HG03039 (cell line): ENCODE results near the gene JADE2.
"Not testable (repeated sequence)": the region's sequence is repeated elsewhere in the genome, so short reads cannot be mapped to it uniquely, and the experiment has no call there.

Experiments used
- ATAC-seq: cut with Tn5 transposase; IDR thresholded peaks from one replicate; pipeline ENCODE4 v1.9.1; 2021; ENCODE audit warnings: mild to moderate bottlenecking, moderate library complexity; ENCODE audit not compliant: unreplicated experiment

Gene JADE2

DNA sequence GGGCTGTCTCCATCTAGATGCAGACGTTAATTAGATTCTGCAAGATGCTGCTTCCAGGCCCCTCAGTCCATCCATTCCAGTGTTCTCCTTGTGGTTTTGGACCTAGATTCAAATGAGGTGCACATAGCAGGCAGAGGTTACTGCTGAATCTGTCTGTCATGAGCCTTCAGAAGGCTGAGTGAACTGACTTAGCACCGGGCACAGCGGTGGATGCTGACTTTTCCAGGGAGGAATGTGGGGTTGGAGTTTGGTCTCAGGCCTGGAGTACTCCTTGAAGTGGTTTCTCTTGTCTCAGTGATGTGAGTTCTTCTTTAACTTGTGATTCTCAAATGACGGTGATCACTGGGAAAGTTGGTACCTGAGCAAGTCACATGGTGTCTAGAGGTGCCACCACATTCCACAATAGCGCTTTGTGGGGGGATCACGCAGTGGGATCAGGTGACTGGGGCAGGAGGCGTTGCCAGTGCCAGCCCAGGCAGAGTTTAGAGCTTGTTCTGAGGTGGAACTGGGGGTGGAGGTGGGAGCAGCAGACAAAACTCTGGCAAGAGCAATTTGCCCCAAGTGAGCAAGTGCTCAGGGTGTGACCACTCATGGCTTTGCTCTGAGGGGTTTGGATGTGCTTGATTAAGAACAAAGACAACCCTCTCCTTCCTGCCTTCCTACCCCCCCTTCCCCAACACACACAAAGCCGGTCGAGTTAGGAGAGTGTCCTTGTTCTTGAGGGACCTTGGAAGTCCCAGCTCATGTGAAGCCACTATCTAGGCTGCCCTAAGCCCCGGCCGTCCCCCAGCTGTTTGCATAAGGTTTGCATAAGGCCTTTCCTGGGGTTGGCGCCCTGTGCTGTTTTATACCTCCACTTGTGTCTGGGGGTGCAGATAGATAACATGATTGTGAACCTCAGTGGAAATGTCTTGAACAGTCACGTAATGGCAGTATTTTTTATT is 25.1 kb downstream of the JADE2 start:
- ATAC-seq: no peak

DNA sequence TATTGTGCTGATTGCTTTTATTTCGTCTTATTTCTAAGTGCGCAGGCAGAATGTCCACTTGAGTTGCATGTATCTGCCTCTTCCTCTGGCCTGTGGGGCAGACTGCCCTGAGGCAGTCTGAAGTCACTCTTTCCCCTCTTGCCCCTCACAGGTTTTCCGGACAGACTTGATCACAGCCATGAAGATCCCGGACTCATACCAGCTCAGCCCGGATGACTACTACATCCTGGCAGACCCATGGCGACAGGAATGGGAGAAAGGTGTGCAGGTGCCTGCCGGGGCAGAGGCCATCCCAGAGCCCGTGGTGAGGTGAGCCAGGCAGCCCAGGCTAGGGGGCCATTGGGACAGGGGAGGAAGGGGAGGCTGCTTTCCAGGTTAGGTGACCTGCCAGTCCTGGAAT is 26.4 kb downstream of the JADE2 start:
- ATAC-seq: no peak

DNA sequence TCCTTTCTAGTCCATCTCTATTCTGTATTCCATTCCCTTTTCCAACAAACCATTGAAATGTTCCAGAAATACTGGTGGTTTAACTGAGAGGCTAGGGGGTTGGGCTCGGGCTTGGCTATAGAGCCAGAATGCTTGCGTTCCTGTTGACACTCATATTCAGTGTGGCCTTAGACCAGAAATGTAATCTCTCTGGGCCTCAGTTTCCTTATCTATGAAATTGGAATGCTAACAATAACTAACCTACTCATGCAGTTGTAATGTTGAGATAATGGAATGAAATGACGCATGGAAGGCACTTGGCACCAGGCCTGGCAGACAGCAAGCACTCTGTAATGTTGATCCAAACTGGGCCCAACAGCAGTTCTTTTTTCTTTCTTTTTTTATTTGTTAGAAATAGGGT is 26.8 kb downstream of the JADE2 start:
- no peak for ATAC-seq

DNA sequence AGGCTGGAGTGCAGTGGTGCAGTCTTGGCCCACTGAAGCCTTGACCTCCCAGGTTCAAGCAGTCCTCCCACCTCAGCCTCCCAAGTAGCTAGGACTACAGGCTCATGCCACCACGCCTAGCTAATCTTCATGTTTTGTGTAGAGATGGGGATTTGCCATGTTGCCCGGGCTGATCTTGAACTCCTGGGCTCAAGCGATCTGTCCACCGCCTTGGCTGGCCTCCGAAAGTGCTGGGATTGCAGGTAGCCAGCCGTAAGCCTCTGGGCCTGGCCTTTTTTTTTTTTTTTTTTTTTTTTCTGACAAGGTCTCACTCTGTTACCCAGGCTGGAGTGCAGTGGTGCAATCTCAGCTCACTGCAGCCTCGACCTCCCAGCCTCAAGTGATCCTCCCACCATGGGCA is 27.2 kb downstream of the JADE2 start:
- not testable (repeated sequence) for ATAC-seq

DNA sequence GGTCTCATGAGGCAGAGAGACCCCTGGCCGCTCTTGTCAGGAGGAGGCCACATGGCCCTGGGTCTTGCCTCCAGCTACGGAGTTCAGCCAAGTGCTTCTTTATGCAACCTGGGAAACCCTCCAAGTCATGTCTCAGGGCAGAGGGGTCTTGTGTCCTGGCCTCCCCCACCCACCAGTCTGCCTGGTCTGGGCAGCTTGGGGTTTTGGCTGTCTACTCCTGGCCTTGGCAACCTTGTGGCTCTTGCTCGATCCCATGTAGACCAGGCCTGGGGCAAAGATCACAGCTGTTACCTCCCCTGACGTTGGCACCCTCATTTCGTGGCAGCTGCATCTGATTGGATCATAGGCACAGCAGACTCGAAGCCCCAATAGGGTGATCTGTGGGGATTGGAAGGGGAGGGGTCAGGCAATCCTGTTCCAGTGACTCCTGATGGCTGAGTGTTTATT is 28.4 kb downstream of the JADE2 start:
- ATAC-seq: no peak

DNA sequence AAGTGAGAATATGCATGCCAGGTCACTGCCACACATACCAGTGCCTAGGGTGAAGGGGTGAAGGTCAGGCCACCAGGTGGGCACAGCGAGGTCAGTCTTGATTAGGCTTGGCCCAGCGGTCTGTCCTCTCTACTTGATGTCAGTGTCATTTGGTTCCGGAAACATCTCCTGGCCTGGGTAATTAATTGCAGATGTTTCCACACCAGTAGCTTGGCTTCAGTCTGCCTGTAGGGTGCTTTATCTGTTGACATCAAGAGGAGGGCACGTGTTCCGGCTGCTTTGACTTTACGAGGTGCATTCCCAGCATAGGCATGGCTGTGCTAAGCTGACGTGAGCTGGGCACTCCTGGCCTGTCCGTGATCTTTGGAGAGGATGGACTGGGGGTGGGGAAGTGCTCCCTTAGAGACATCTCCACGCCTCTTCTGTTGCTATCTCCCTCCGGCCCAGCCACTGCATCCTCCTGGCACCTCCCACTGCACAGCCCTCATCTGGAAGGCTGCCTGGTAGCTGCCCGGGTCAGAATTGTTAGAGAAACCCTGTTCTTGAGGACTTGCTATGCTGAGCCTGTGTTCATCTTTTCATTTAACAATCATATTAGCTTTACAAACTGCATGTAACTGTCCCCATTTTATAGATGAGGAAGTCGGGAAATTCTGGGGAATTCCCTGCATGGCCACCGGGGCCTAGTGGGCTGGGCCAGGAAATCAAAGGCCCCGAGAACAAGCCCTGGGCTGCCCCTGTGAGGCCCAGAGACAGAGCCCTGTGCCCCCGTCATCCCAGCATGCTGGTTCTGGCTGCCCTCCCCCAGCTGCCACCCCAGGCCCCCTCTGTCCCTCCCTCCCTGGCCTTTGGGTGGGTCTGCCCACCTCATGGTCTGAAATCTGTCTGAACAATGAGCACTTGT is 29.1 kb downstream of the JADE2 start:
- ATAC-seq: no peak

DNA sequence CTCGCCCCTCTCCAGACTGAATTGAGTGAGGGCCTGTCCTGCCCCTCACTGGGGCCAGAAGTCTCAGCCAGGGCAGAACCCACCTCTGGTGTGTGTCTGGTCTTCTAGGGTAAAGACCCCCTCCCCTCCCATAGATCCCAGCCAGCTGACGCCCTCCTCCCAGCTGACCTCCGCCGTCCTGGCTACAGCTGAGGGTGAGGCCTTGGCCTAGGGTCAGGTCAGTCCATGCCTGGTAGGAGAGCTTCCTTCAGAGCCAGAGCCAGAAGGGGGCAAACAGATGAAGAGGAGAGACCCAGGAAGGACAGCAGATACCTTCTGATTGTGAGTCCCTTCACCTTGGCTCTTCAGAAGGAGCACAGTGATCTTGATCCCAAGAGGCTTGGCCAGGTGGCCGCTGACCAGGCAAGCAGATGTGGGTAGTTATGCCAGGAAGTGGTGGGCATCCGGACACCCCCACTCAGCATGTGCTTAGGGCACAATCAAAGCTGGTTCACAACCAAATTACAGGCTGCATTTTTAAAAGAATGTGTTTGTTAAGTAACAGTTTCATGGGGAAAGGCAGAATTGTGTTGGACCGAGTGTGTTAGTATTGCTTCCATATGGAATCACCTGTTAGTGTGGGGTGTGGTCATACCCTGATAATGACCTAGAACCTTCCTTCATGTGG is 29.9 kb downstream of the JADE2 start:
- ATAC-seq: no peak

DNA sequence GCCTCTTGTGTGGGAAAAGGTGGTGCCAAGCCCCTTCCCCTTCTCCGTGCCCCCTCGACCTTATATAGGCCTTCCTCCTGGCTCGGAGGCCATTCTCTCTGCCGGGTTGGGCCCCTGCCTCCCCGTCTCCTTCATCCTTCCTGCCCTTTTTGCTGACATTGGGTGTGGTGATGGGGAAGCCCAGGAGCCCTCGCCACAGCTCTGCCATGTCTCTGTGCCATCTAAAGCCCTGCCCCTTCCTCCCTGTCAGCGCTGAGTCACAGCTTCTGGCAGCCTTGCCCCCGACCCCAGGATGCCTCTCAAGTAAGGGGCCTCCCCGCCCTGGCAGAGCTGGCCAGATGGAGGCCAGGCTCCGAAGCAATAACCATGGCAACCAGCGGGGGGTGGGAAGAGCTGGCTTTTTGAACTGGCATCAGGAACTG is 30.4 kb downstream of the JADE2 start:
- no peak for ATAC-seq

DNA sequence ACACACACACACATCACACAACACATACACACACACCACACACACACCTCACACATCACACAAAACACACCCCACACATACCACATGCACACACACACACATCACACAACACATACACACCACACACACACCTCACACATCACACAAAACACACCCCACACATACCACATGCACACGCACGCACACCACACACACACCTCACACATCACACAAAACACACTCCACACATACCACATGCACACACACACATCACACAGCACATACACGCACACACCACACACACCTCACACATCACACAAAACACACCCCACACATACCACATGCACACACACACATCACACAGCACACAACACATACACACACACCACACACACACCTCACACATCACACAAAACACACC is 31.1 kb downstream of the JADE2 start:
- not testable (repeated sequence) for ATAC-seq

DNA sequence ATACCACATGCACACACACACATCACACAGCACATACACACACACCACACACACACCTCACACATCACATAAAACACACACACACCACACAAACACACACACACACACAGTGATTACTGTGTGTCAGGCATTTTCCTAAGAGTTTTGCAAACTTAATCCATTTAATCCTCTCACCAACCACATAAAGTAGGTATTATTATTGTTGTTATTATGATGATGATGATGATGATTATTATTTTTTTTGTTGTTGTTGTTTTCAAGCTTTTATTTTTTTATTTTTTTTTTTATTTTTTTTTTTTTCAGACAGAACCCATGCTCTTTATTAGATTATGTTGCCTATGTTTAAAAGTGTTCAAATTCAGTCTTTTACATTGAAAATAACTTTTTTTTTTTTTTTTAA is 31.5 kb downstream of the JADE2 start:
- no peak for ATAC-seq

DNA sequence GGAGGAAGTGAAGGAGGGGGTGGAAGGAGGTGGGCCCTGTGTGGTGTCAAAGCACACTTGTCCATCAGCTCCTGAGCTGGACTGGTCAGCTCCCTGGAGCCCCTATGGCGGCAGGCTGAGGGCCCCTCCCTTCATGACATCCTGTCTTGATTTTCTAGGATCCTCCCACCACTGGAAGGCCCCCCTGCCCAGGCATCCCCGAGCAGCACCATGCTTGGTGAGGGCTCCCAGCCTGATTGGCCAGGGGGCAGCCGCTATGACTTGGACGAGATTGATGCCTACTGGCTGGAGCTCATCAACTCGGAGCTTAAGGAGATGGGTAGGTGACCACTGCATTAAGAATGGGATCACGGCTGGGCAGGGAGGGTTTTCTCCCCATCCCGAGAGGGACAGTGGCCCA is 34.2 kb downstream of the JADE2 start:
- ATAC-seq: no peak

DNA sequence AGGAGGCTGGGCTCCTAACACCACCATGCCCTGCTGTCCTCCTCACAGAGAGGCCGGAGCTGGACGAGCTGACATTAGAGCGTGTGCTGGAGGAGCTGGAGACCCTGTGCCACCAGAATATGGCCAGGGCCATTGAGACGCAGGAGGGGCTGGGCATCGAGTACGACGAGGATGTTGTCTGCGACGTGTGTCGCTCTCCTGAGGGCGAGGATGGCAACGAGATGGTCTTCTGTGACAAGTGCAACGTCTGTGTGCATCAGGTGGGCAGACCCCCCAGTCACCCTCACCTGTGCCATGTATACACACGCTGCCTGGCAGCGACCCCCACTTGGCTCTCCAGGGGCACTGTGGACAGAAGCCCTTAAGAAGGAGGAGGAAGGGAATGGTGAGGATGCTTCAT is 35.2 kb downstream of the JADE2 start:
- no peak for ATAC-seq

DNA sequence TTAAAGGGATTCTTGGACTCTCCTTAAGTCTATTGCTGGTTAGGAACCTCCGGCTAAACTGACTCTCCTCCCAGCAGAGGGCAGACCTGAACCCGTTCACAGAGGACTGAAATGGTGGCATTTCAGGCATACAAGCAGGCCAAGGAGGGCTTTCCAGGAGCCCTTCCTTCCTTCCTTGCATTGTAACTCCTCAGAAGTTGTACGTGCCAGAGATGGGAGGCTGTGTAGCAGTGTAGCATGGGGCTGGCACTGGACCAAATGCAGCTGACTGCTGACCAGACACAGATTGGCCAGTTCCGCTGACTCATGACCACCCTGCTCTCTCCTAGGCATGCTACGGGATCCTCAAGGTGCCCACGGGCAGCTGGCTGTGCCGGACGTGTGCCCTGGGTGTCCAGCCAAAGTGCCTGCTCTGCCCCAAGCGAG is 36.4 kb downstream of the JADE2 start:
- ATAC-seq: no peak

DNA sequence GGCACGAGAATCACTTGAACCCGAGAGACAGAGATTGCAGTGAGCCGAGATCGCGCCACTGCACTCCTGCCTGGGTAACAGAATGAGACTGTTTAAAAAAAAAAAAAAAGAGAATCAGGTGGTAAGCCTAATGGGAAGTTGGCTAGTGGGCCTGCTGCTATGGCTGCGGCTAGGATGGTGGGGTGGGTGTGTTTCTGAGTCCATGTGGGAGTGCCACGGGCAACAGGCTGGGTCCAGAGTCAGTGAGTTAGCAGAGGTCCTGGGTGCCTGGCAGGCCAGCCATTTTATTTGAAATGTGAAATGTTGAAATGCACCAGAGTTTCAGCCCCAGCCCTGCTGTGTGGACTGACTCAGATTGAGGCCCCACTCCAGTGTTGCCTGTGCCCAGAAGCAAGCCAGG is 37.8 kb downstream of the JADE2 start:
- no peak for ATAC-seq

DNA sequence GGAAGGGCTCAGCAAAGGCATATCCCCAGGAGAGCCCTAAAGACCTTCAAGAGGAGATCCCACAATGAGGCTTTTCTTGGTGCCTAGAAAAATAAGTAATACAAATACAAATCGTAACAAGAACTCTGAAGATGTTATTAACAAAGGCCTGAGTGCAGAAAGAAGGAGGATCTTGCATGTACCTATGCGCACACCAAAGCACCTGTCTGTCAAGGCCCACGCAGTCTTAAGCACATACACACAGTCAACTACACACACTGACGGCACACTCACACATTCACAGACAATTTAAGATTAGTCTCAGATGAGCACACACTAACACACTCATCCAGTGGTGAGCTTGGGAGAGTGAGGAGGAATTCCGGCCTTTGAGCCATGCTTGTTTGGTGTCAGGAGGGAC is 38.5 kb downstream of the JADE2 start:
- no peak for ATAC-seq

DNA sequence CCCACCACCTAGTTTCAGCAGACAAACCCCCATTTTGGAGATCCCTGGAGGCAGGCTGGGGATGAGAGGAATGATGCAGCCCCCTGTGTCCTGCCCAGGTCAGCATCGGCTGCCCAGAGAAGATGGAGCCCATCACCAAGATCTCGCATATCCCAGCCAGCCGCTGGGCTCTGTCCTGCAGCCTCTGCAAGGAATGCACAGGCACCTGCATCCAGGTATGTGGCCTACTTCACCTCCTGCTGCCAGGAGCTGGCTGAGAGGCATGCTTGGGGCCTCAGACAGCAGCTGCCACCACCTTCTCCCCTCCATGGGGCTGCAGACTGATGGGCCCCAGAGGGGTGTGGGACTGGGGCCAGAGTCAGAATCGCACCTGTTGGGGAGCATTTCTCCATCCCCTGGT is 38.9 kb downstream of the JADE2 start:
- no peak for ATAC-seq

DNA sequence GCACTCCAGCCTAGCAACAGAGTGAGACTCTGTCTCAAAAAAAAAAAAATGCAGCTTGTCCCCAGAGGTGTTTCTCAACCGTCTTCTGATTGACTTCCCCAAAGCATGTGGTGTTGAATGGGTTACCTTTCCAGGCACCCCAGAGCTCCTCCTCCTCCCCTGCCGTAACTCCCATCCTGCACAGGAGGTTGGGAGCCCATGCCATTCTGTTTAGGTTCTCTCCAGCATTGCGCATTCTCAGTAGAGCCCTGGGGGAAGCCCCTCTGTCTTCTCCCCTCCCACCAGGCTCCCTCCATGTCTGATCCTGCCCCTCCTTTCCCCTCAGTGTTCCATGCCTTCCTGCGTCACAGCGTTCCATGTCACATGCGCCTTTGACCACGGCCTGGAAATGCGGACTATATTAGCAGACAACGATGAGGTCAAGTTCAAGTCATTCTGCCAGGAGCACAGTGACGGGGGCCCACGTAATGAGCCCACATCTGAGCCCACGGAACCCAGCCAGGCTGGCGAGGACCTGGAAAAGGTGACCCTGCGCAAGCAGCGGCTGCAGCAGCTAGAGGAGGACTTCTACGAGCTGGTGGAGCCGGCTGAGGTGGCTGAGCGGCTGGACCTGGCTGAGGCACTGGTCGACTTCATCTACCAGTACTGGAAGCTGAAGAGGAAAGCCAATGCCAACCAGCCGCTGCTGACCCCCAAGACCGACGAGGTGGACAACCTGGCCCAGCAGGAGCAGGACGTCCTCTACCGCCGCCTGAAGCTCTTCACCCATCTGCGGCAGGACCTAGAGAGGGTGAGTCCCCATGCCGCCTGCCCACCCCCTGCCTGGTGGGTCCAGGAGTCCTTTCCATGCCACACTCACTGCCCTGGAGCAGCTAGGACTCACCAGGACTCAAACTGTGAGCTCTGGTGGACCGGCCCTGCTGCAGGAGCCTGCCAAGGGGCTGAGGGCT is 40.6 kb downstream of the JADE2 start:
- no peak for ATAC-seq

DNA sequence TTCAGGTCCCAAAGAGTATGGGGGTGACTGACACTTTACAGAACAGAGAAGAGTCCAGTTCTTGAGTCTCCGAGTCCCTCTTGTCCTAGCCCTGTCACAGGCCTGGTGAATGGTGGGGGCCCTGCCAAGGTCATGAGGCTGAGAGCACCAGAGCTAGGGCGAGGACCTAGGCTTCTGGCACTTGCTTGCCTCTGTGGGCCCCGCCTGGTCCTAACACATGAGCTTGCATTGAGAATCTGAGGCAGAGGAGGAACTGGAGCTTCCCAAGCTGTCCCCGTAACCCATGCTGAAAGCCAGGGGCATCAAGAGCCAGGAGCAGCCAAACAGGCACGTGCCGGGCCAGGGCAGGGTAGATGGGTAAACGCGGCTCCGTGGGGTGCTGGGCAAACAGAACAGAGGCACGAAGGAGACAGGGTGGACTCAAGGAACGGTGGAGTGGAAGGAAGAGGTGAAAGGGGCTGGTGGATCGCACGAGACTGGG is 41.3 kb downstream of the JADE2 start:
- ATAC-seq: no peak

DNA sequence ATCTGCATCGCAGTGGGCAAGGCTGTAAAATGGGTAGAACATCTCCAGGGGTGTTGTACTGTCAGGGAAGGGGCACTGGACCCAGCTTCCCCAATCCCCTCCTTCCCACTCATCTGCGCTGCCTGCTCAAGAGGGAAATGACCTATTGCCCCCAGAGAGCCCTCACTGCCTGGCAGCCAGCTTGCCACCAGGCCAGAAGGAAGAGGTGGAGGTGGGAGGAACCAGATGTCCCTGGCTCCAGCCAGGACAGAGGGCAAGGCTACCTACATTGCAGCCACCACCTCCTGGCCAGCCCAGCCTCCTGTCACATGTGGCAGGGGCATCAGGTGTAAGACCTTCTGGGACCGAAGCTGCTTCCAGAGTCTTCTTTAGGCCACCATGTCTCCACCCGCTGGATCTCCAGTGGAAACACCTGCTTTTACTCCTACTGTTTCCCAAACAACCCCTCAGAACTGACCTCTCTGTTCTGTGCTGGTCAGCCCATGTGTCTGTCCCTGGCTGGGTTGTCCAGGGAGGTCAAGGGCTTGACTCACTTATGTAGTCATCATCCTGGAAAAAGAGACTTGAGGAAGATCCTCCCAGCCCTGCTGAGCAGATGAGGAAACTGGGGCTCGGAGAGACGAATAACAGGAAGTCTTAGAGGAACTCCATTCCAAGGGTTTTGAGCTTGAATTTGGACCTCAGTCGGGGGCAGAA is 42.3 kb downstream of the JADE2 start:
- ATAC-seq: no peak
